HCT116 (cell line): Measurements from ENCODE around the gene GNPTAB. TPM values are rescaled to one million over a fixed set of nuclear protein-coding genes. Genes with fewer than 3 reads are reported as not detected.
"Not testable (repeated sequence)": the region's sequence is repeated elsewhere in the genome, so short reads cannot be mapped to it uniquely, and the experiment has no call there.

Source experiments
- ATAC-seq: fragments of 200-7000 bp; cut with Tn5 transposase; 2 replicates; pipeline ENCODE4 v1.9.1; 2020; ENCODE audit warnings: mild to moderate bottlenecking, moderate library complexity
- BruUV-seq: library from RNA; stranded (reverse); fragments of 400-500 nt; replicated peaks from 2 replicates; lab custom pipeline; 2021; lab: Mats Ljungman, UMichigan
- CTCF ChIA-PET: fragments of 300-600 bp; sonication (Branson Sonifier 250); formaldehyde crosslinking; loops from one replicate; lab custom pipeline; 2021; ENCODE audit warnings: antibody characterized with exemption; lab: Charles Lee
- POLR2A ChIA-PET: fragments of 300-600, 350-600 bp; sonication (Branson Sonifier 250); formaldehyde crosslinking; loops from one replicate; lab custom pipeline; 2021; ENCODE audit warnings: antibody characterized with exemption; lab: Charles Lee
- RAD21 ChIA-PET, 2 experiments: fragments of 300-600 bp; sonication (Branson Sonifier 250); formaldehyde crosslinking; loops; one replicate each; lab custom pipeline; 2023; ENCODE audit warnings: low total read pairs in 2 of 2; ENCODE audit not compliant: uncharacterized antibody in 2 of 2, unreplicated experiment in 2 of 2, low non-redundant PET in 1 of 2; lab: Charles Lee
- DNase-seq: peaks from one replicate; pipeline ENCODE4 v3.0.0-alpha.2; 2010; ENCODE audit warnings: low read depth, low spot score
- H2AFZ ChIP-seq: fragments of 200-600 bp; shearing (Covaris generic), sonication (generic); 2 replicates; pipeline ENCODE4 v1.6.1; 2017; ENCODE audit warnings: low read depth, mixed run types, mixed read lengths, antibody characterized with exemption, low read length; ENCODE audit not compliant: poor library complexity, severe bottlenecking
- H3K27ac ChIP-seq: 2 replicates; pipeline ENCODE4 v1.5.1; 2012; ENCODE audit warnings: low read depth, low read length
- H3K27me3 ChIP-seq: fragments of 200-600 bp; sonication (generic); 2 replicates; pipeline ENCODE4 v1.6.1; 2016; ENCODE audit warnings: mixed run types, low read length, mixed read lengths; ENCODE audit not compliant: insufficient read depth
- H3K36me3 ChIP-seq, 2 experiments: fragments of 200-500 bp in 1 of 2; fragments of 200-600 bp in 1 of 2; sonication (Bioruptor generic) in 1 of 2; sonication (generic) in 1 of 2; 2 replicates each; pipeline versions ENCODE4 v1.5.1 to v1.6.1; 2014 to 2016; ENCODE audit warnings: low read length in 2 of 2, inconsistent platforms in 1 of 2, mixed read lengths in 1 of 2, mixed run types in 1 of 2; ENCODE audit not compliant: insufficient read depth in 2 of 2, control insufficient read depth in 1 of 2
- H3K4me1 ChIP-seq, 2 experiments: fragments of 200-600 bp in 1 of 2; sonication (generic) in 1 of 2; 2 replicates each; pipeline versions ENCODE4 v1.5.1 to v1.6.1; 2012 to 2017; ENCODE audit warnings: low read length in 2 of 2, inconsistent platforms in 1 of 2, mild to moderate bottlenecking in 1 of 2, mixed read lengths in 1 of 2, mixed run types in 1 of 2, moderate library complexity in 1 of 2; ENCODE audit not compliant: insufficient read depth in 2 of 2, control insufficient read depth in 1 of 2
- H3K4me2 ChIP-seq: fragments of 200-600 bp; sonication (generic); 2 replicates; pipeline ENCODE4 v1.6.1; 2017; ENCODE audit warnings: mixed run types, low read length, mixed read lengths
- H3K4me3 ChIP-seq, 2 experiments: fragments of 200-600 bp in 1 of 2; sonication (generic) in 1 of 2; replicated peaks in 1 of 2; 2 replicates each; pipeline ENCODE4 v1.5.1; 2011 to 2016; ENCODE audit warnings: low read length in 2 of 2, control low read depth in 1 of 2, low read depth in 1 of 2, mild to moderate bottlenecking in 1 of 2, mixed read lengths in 1 of 2, mixed run types in 1 of 2
- H3K79me2 ChIP-seq: fragments of 200-600 bp; sonication (generic); 2 replicates; pipeline ENCODE4 v1.6.1; 2017; ENCODE audit warnings: mild to moderate bottlenecking, mixed run types, low read length, moderate library complexity, mixed read lengths; ENCODE audit not compliant: insufficient read depth
- H3K9ac ChIP-seq: fragments of 200-600 bp; sonication (generic); 2 replicates; pipeline ENCODE4 v1.6.1; 2016; ENCODE audit warnings: low read length, mixed read lengths
- H3K9me2 ChIP-seq: fragments of 200-600 bp; sonication (generic), shearing (Covaris generic); 2 replicates; pipeline ENCODE4 v1.6.1; 2017; ENCODE audit warnings: mixed run types, mild to moderate bottlenecking, moderate library complexity; ENCODE audit not compliant: insufficient read depth
- H3K9me3 ChIP-seq, 2 experiments: fragments of 200-500 bp in 1 of 2; fragments of 200-600 bp in 1 of 2; sonication (Bioruptor generic) in 1 of 2; sonication (generic) in 1 of 2; 2 replicates each; pipeline ENCODE4 v1.6.1; 2014 to 2017; ENCODE audit warnings: low read length in 2 of 2, mixed read lengths in 2 of 2, inconsistent platforms in 1 of 2, low read depth in 1 of 2, mild to moderate bottlenecking in 1 of 2, mixed run types in 1 of 2, moderate library complexity in 1 of 2; ENCODE audit not compliant: control insufficient read depth in 1 of 2, insufficient read depth in 1 of 2
- H4K20me1 ChIP-seq: fragments of 200-600 bp; sonication (generic), shearing (Covaris generic); 2 replicates; pipeline ENCODE4 v1.6.1; 2017; ENCODE audit warnings: mixed run types, mild to moderate bottlenecking, moderate library complexity; ENCODE audit not compliant: insufficient read depth
- CBX3 ChIP-seq: IDR thresholded peaks from 2 replicates; pipeline ENCODE4 v1.6.1; 2012; ENCODE audit warnings: low read depth
- CEBPB ChIP-seq: IDR thresholded peaks from 2 replicates; pipeline ENCODE4 v1.6.1; 2012; ENCODE audit warnings: low read depth
- EGR1 ChIP-seq: IDR thresholded peaks from 2 replicates; pipeline ENCODE4 v1.6.1; 2012; ENCODE audit warnings: low read depth
- EZH2 ChIP-seq: fragments of 200-600 bp; sonication (generic); IDR thresholded peaks from 2 replicates; pipeline ENCODE4 v1.6.1; 2017; ENCODE audit warnings: antibody characterized with exemption, mixed run types
- EZH2phosphoT487 ChIP-seq: fragments of 200-600 bp; IDR thresholded peaks from 2 replicates; pipeline ENCODE4 v1.6.1; 2018; ENCODE audit warnings: antibody characterized with exemption, borderline replicate concordance
- FOSL1 ChIP-seq: IDR thresholded peaks from 2 replicates; pipeline ENCODE4 v1.6.1; 2012; ENCODE audit warnings: low read depth
- JUND ChIP-seq: IDR thresholded peaks from 2 replicates; pipeline ENCODE4 v1.6.1; 2012
- POLR2A ChIP-seq: IDR thresholded peaks from 2 replicates; pipeline ENCODE4 v1.7.0; 2011; ENCODE audit warnings: borderline replicate concordance; ENCODE audit not compliant: insufficient read depth, insufficient read length; ENCODE audit errors: extremely low read depth
- POLR2AphosphoS5 ChIP-seq: IDR thresholded peaks from 2 replicates; pipeline ENCODE4 v1.6.1; 2011; ENCODE audit warnings: mild to moderate bottlenecking, low read depth, low read length, moderate library complexity
- SP1 ChIP-seq: IDR thresholded peaks from 2 replicates; pipeline ENCODE4 v1.6.1; 2012; ENCODE audit warnings: low read depth
- SRF ChIP-seq: IDR thresholded peaks from 2 replicates; pipeline ENCODE4 v1.6.1; 2012; ENCODE audit warnings: low read depth
- TCF7L2 ChIP-seq: IDR thresholded peaks from 2 replicates; pipeline ENCODE4 v1.7.0; 2011; ENCODE audit warnings: borderline replicate concordance, inconsistent platforms; ENCODE audit not compliant: insufficient read depth, insufficient read length; ENCODE audit errors: extremely low read depth
- YY1 ChIP-seq: IDR thresholded peaks from 2 replicates; pipeline ENCODE4 v1.6.1; 2011; ENCODE audit warnings: low read length, low read depth, moderate library complexity, mild to moderate bottlenecking; ENCODE audit not compliant: insufficient replicate concordance; ENCODE audit errors: extremely low read depth
- ZFX ChIP-seq: fragments of 450-650 bp; IDR thresholded peaks from 2 replicates; pipeline ENCODE4 v1.6.1; 2017
- ZNF274 ChIP-seq: fragments of 200-500 bp; sonication (Bioruptor generic); IDR thresholded peaks from 2 replicates; pipeline ENCODE4 v1.6.1; 2014; ENCODE audit warnings: mild to moderate bottlenecking, low read depth, low read length, inconsistent platforms
- intact Hi-C: fragments of 100-400 bp; cut with micrococcal nuclease; formaldehyde crosslinking; loops from 2 replicates; pipeline ENCODE4 v1.10.0; 2022
- total RNA-seq: library from RNA; stranded (reverse); gene quantifications from one replicate; pipeline ENCODE4 v1.2.1, GENCODE V29; 2021; ENCODE audit not compliant: unreplicated experiment
- TF ChIP-seq, protein P1 (sequence below): IDR thresholded peaks from 2 replicates; pipeline ENCODE4 v1.6.1; 2012
- TF ChIP-seq, protein P2 (sequence below): IDR thresholded peaks from 2 replicates; pipeline ENCODE4 v1.6.1; 2012
- TF ChIP-seq, protein P3 (sequence below), 3 experiments: fragments of 200-600 bp in 1 of 3; sonication (generic) in 1 of 3; IDR thresholded peaks in 2 of 3; conservative IDR thresholded peaks in 1 of 3; 2 replicates each; pipeline ENCODE4 v1.5.1; 2012 to 2017; ENCODE audit warnings: low read depth in 2 of 3, low read length in 2 of 3, antibody characterized with exemption in 1 of 3, borderline replicate concordance in 1 of 3, control low read depth in 1 of 3, mild to moderate bottlenecking in 1 of 3, mixed read lengths in 1 of 3, mixed run types in 1 of 3, moderate library complexity in 1 of 3; ENCODE audit not compliant: insufficient read depth in 1 of 3

GNPTAB gene
- total RNA-seq, 1 experiment from 2014 or later = 41.4 TPM

DNA sequence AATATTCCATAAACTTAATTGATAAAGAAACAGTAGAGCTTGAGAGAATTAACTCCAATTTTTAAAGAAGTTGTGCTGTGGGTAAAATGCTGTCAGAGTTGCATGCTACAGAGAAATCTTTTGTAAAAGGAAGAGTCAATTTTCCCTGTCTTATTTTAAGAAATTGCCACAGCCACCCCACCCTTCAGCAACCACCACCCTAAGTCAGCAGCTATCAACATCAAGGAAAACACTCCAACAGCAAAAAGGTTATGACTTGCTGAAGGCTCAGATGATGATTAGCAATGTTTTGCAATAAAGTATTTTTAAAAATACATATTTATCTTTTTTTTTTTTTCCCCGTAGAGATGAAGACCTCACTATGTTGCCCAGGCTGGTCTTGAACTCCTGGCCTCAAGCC lies 40.2 kb upstream of the GNPTAB start:
- no peaks in the 10 kb centered on the region for H3K4me1 ChIP-seq
- no TSS peak for BruUV-seq
- no peak for TF ChIP-seq POLR2A
- TF ChIP-seq SP1 = no peak
- no peak for TF ChIP-seq EGR1
- no peak for TF ChIP-seq YY1
- TF ChIP-seq, protein P1, sequence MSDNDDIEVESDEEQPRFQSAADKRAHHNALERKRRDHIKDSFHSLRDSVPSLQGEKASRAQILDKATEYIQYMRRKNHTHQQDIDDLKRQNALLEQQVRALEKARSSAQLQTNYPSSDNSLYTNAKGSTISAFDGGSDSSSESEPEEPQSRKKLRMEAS = no peak
- TF ChIP-seq ZFX = no peak
- TF ChIP-seq JUND = no peak
- TF ChIP-seq POLR2AphosphoS5 = no peak
- TF ChIP-seq, protein P2, sequence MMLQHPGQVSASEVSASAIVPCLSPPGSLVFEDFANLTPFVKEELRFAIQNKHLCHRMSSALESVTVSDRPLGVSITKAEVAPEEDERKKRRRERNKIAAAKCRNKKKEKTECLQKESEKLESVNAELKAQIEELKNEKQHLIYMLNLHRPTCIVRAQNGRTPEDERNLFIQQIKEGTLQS = no peak
- TF ChIP-seq, protein P3, sequence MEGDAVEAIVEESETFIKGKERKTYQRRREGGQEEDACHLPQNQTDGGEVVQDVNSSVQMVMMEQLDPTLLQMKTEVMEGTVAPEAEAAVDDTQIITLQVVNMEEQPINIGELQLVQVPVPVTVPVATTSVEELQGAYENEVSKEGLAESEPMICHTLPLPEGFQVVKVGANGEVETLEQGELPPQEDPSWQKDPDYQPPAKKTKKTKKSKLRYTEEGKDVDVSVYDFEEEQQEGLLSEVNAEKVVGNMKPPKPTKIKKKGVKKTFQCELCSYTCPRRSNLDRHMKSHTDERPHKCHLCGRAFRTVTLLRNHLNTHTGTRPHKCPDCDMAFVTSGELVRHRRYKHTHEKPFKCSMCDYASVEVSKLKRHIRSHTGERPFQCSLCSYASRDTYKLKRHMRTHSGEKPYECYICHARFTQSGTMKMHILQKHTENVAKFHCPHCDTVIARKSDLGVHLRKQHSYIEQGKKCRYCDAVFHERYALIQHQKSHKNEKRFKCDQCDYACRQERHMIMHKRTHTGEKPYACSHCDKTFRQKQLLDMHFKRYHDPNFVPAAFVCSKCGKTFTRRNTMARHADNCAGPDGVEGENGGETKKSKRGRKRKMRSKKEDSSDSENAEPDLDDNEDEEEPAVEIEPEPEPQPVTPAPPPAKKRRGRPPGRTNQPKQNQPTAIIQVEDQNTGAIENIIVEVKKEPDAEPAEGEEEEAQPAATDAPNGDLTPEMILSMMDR (IDR thresholded peaks at IDR 0.05 in 2 of 3, conservative IDR thresholded peaks at IDR 0.05 in 1 of 3; ENCODE audit: borderline replicate concordance in 1 of 3, insufficient read depth in 1 of 3, low read depth in 2 of 3, low read length in 2 of 3) = no peak
- TF ChIP-seq ZNF274 = no peak
- no peak for TF ChIP-seq EZH2phosphoT487
- no peak for TF ChIP-seq SRF
- TF ChIP-seq TCF7L2 = no peak
- no peak for TF ChIP-seq CEBPB
- no peak for TF ChIP-seq CBX3
- no peak for TF ChIP-seq FOSL1
- TF ChIP-seq EZH2 = no peak
- TF ChIP-seq, all 23 proteins: peak for 0
- Histone ChIP-seq H3K27me3 (no peaks in the 10 kb centered on the region), H3K79me2 (no peaks in the 10 kb centered on the region), H2AFZ (no peak overlapping the region), H3K27ac (no peak overlapping the region), H3K4me3 (no peak overlapping the region), H3K36me3 (no peaks in the 10 kb centered on the region), H3K4me2 (no peak overlapping the region), H4K20me1 (no peaks in the 10 kb centered on the region), H3K9me3 (no peaks in the 10 kb centered on the region), H3K9ac (no peak overlapping the region), H3K9me2 (no peaks in the 10 kb centered on the region)
- ChIA-PET RAD21 (no interaction called here), POLR2A (no interaction called here), CTCF (no interaction called here)
- DNase-seq (no peak), ATAC-seq (no peak)
- intact Hi-C loops = no loop called here

DNA sequence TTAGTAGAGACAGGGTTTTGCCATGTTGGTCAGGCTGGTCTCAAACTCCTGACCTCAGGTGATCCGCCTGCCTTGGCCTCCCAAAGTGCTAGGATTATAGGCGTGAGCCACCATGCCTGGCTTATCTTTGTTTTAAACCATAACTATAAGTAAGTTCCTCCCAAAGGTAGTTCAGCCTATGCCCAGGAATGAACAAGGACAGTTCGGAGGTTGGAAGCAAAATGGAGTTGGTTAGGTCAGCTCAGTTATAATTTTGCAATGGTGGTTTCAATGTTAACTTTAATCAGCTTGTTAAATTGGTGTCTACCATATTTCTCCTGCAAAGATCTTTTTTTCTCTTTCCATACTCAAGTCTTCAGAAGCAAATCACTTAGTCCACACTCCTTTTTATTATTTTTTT lies 36.9 kb upstream of the GNPTAB start:
- H2AFZ ChIP-seq, H4K20me1 ChIP-seq, H3K9me3 ChIP-seq, RAD21 ChIA-PET, POLR2A ChIA-PET, H3K36me3 ChIP-seq, CTCF ChIA-PET, ATAC-seq, H3K9ac ChIP-seq, BruUV-seq, H3K4me3 ChIP-seq, H3K79me2 ChIP-seq, H3K4me1 ChIP-seq, H3K9me2 ChIP-seq, H3K27ac ChIP-seq, intact Hi-C loops, H3K4me2 ChIP-seq, DNase-seq, H3K27me3 ChIP-seq: not testable (repeated sequence)
